ENCODE data around the gene PHOSPHO1.

DNA sequence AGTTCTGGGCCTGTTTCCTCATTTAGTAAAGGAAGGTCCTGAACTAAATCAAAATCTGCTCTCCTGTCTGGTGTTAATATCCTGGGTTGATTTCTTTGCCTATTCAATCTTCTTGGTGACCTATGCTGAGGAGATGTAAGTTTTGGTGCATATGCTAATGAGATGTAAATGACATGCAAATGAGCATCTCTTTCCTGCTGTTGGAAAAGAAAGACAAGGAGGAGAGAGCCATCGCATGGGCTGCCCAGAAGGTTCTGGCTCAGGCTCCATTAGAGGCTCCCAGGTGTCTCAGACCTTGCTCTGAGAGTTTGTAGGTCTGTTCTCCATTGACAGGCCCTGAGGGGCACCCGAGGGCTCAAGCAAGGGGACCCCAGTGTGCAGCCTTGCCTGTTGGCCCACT lies 16.7 kb downstream of the PHOSPHO1 start:
- TF ChIP-seq, protein P1, sequence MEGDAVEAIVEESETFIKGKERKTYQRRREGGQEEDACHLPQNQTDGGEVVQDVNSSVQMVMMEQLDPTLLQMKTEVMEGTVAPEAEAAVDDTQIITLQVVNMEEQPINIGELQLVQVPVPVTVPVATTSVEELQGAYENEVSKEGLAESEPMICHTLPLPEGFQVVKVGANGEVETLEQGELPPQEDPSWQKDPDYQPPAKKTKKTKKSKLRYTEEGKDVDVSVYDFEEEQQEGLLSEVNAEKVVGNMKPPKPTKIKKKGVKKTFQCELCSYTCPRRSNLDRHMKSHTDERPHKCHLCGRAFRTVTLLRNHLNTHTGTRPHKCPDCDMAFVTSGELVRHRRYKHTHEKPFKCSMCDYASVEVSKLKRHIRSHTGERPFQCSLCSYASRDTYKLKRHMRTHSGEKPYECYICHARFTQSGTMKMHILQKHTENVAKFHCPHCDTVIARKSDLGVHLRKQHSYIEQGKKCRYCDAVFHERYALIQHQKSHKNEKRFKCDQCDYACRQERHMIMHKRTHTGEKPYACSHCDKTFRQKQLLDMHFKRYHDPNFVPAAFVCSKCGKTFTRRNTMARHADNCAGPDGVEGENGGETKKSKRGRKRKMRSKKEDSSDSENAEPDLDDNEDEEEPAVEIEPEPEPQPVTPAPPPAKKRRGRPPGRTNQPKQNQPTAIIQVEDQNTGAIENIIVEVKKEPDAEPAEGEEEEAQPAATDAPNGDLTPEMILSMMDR (tag by site-specific recombination; IDR thresholded peaks at IDR 0.05) = no peak
- TF ChIP-seq ZFP41 (tag by site-specific recombination; IDR thresholded peaks at IDR 0.05; ENCODE audit: borderline replicate concordance) (no peak), ZNF830 (tag by site-specific recombination; IDR thresholded peaks at IDR 0.05; ENCODE audit: low read depth) (no peak), KLF7 (tag by site-specific recombination; IDR thresholded peaks at IDR 0.05; ENCODE audit: borderline replicate concordance) (no peak), SP3 (tag by site-specific recombination; IDR thresholded peaks at IDR 0.05) (no peak), ZNF707 (tag by site-specific recombination; IDR thresholded peaks at IDR 0.05) (no peak), SETDB1 (IDR thresholded peaks at IDR 0.05; ENCODE audit: insufficient read length, low read length) (no peak), SCRT2 (tag by site-specific recombination; IDR thresholded peaks at IDR 0.05) (no peak)
- TF ChIP-seq, protein P2, sequence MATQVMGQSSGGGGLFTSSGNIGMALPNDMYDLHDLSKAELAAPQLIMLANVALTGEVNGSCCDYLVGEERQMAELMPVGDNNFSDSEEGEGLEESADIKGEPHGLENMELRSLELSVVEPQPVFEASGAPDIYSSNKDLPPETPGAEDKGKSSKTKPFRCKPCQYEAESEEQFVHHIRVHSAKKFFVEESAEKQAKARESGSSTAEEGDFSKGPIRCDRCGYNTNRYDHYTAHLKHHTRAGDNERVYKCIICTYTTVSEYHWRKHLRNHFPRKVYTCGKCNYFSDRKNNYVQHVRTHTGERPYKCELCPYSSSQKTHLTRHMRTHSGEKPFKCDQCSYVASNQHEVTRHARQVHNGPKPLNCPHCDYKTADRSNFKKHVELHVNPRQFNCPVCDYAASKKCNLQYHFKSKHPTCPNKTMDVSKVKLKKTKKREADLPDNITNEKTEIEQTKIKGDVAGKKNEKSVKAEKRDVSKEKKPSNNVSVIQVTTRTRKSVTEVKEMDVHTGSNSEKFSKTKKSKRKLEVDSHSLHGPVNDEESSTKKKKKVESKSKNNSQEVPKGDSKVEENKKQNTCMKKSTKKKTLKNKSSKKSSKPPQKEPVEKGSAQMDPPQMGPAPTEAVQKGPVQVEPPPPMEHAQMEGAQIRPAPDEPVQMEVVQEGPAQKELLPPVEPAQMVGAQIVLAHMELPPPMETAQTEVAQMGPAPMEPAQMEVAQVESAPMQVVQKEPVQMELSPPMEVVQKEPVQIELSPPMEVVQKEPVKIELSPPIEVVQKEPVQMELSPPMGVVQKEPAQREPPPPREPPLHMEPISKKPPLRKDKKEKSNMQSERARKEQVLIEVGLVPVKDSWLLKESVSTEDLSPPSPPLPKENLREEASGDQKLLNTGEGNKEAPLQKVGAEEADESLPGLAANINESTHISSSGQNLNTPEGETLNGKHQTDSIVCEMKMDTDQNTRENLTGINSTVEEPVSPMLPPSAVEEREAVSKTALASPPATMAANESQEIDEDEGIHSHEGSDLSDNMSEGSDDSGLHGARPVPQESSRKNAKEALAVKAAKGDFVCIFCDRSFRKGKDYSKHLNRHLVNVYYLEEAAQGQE (tag by site-specific recombination; IDR thresholded peaks at IDR 0.05) = no peak
- TF ChIP-seq, protein P3, sequence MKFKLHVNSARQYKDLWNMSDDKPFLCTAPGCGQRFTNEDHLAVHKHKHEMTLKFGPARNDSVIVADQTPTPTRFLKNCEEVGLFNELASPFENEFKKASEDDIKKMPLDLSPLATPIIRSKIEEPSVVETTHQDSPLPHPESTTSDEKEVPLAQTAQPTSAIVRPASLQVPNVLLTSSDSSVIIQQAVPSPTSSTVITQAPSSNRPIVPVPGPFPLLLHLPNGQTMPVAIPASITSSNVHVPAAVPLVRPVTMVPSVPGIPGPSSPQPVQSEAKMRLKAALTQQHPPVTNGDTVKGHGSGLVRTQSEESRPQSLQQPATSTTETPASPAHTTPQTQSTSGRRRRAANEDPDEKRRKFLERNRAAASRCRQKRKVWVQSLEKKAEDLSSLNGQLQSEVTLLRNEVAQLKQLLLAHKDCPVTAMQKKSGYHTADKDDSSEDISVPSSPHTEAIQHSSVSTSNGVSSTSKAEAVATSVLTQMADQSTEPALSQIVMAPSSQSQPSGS (tag by site-specific recombination; IDR thresholded peaks at IDR 0.05; ENCODE audit: low read depth) = no peak

Measured in HEK293 (cell line).